Caco-2 (cell line): Measurements from ENCODE around the gene BNIP5. TPM values are rescaled to one million over a fixed set of nuclear protein-coding genes. Genes with fewer than 3 reads are reported as not detected.
A peak's percentile ranks its signal among the peaks of the same experiment; 100 is the strongest.

ENCODE experiments used
- BruUV-seq: library from RNA; stranded (reverse); fragments of 400-500 nt; replicated peaks from 2 replicates; lab custom pipeline; 2021; lab: Mats Ljungman, UMichigan
- CTCF ChIA-PET: fragments of 300-600 bp; sonication (Branson Sonifier 250); formaldehyde crosslinking; loops from one replicate; lab custom pipeline; 2022; ENCODE audit warnings: antibody characterized with exemption; lab: Charles Lee
- POLR2A ChIA-PET: fragments of 300-600 bp; sonication (Branson Sonifier 250); formaldehyde crosslinking; loops from one replicate; lab custom pipeline; 2022; ENCODE audit warnings: antibody characterized with exemption; lab: Charles Lee
- DNase-seq, 2 experiments: peaks; one replicate each; pipeline versions ENCODE4 v3.0.0 to v3.0.0-alpha.2; 2020 to 2022
- H3K27me3 ChIP-seq: replicated peaks from 2 replicates; pipeline ENCODE4 v1.6.0; 2011; ENCODE audit warnings: low read length; ENCODE audit not compliant: control insufficient read depth, insufficient read depth
- H3K36me3 ChIP-seq: 2 replicates; pipeline ENCODE4 v1.5.1; 2011; ENCODE audit warnings: low read length; ENCODE audit not compliant: control insufficient read depth, insufficient read depth
- H3K4me1 ChIP-seq: fragments of 250-450 bp; sonication (Bioruptor Pico); 2 replicates; pipeline ENCODE4 v1.5.1; 2020; ENCODE audit warnings: mild to moderate bottlenecking
- H3K4me3 ChIP-seq: 2 replicates; pipeline ENCODE4 v1.5.1; 2011; ENCODE audit warnings: low read depth, mild to moderate bottlenecking, control low read depth, low read length
- H3K9me3 ChIP-seq: fragments of 250-450 bp; sonication (Bioruptor Pico); 2 replicates; pipeline ENCODE4 v1.5.1; 2020; ENCODE audit warnings: mild to moderate bottlenecking, moderate library complexity
- H3K27ac Mint-ChIP-seq: one replicate; pipeline ENCODE4 v1.8.0; 2022; ENCODE audit warnings: mixed read lengths; ENCODE audit not compliant: unreplicated experiment
- H3K27me3 Mint-ChIP-seq: one replicate; pipeline ENCODE4 v1.8.0; 2022; ENCODE audit warnings: mixed read lengths; ENCODE audit not compliant: insufficient read depth, unreplicated experiment
- H3K36me3 Mint-ChIP-seq: one replicate; pipeline ENCODE4 v1.8.0; 2022; ENCODE audit warnings: mild to moderate bottlenecking, mixed read lengths; ENCODE audit not compliant: insufficient read depth, unreplicated experiment
- H3K4me1 Mint-ChIP-seq: one replicate; pipeline ENCODE4 v1.8.0; 2022; ENCODE audit warnings: low read depth, mixed read lengths; ENCODE audit not compliant: unreplicated experiment
- H3K4me3 Mint-ChIP-seq: one replicate; pipeline ENCODE4 v1.8.0; 2022; ENCODE audit warnings: mild to moderate bottlenecking, moderate library complexity, mixed read lengths; ENCODE audit not compliant: unreplicated experiment
- H3K9me3 Mint-ChIP-seq: one replicate; pipeline ENCODE4 v1.8.0; 2022; ENCODE audit warnings: mixed read lengths; ENCODE audit not compliant: unreplicated experiment
- intact Hi-C: fragments of 100-400 bp; cut with micrococcal nuclease; formaldehyde crosslinking; loops from one replicate; pipeline ENCODE4 v1.10.0; 2022; ENCODE audit not compliant: unreplicated experiment
- total RNA-seq: library from RNA; stranded (reverse); gene quantifications from 2 replicates; pipeline ENCODE4 v1.2.3, GENCODE V29; 2022
- TF ChIP-seq, protein P1 (sequence below), 2 experiments: fragments of 200-600 bp in 1 of 2; IDR thresholded peaks; 1 replicate in 1 of 2; 2 replicates in 1 of 2; pipeline versions ENCODE4 v1.5.1 to v1.8.0; 2011 to 2022; ENCODE audit warnings: antibody characterized with exemption in 1 of 2, control low read depth in 1 of 2, inconsistent platforms in 1 of 2, low read depth in 1 of 2, low read length in 1 of 2, mild to moderate bottlenecking in 1 of 2, moderate library complexity in 1 of 2; ENCODE audit not compliant: insufficient read depth in 1 of 2, severe bottlenecking in 1 of 2, unreplicated experiment in 1 of 2

Gene BNIP5
- total RNA-seq, 1 experiment from 2014 or later = 0.50 TPM

DNA sequence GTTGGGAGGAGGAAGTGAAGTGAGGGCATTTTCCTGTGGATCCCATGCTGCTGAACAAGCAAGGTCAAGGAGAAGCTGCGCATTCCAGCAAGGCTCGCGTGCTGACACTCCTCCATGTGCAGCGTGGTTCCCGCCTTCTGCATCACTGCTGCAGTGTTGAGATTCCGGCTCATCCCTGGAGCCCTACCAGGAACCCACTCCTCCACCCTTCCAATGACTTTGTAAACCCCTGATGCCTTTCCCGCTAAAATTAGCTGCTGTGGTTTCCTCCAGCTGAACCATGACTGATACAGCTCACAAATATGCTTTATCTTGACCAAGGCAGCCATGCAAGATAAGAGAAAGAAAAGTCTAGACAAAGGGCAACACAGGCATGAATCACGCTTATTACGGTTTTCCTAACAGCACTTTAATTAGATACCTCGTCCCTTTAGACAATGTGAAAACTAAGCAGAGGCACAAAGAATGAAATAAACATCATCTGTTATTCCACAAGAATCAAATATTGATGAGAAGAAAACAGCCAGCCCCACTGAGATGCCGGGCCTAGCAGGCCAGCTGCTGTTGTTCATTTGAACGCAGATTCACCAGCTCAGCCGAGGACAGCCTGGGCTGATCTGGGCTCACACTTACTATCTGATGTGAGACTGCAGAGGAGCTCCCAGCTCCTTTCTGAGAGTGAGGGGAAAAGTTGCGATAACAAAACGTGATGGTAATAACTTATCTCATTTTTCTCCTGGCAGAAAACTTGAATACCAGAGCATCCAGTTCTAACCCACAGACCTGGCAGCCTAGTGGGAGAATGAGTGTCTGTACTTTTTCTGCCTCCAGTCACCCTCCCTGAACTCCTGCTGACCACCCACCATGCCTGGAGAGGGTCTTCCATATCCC lies 14.2 kb upstream of the BNIP5 start:
- Mint-ChIP-seq H3K9me3 (no peaks in the 10 kb centered on the region), H3K4me1 (peaks cover 19% of the 10 kb centered on the region), H3K36me3 (no peaks in the 10 kb centered on the region), H3K27ac (no peak overlapping the region), H3K27me3 (no peaks in the 10 kb centered on the region), H3K4me3 (no peak overlapping the region)
- H3K27me3 ChIP-seq = no peaks in the 10 kb centered on the region
- no peak overlapping the region for H3K4me3 ChIP-seq
- no peaks in the 10 kb centered on the region for H3K36me3 ChIP-seq
- no TSS peak for BruUV-seq
- ChIA-PET CTCF (interaction anchor here (0.8 to 1.8 kb wide), 3 partner anchors 10 to 49 kb away, joined by 4 to 14 read pairs (median 6); no protein-coding TSS in a partner anchor), POLR2A (interaction anchor here (1.3 kb wide), 1 partner anchor 16 kb away, joined by 3 read pairs; no protein-coding TSS in a partner anchor)
- DNase-seq = peak in 1 of 2 experiments; percentile 12
- H3K9me3 ChIP-seq = no peaks in the 10 kb centered on the region; the same call in 1 of the 2 replicates
- H3K4me1 ChIP-seq = peaks cover 20% of the 10 kb centered on the region
- intact Hi-C loops = no loop called here
- TF ChIP-seq, protein P1, sequence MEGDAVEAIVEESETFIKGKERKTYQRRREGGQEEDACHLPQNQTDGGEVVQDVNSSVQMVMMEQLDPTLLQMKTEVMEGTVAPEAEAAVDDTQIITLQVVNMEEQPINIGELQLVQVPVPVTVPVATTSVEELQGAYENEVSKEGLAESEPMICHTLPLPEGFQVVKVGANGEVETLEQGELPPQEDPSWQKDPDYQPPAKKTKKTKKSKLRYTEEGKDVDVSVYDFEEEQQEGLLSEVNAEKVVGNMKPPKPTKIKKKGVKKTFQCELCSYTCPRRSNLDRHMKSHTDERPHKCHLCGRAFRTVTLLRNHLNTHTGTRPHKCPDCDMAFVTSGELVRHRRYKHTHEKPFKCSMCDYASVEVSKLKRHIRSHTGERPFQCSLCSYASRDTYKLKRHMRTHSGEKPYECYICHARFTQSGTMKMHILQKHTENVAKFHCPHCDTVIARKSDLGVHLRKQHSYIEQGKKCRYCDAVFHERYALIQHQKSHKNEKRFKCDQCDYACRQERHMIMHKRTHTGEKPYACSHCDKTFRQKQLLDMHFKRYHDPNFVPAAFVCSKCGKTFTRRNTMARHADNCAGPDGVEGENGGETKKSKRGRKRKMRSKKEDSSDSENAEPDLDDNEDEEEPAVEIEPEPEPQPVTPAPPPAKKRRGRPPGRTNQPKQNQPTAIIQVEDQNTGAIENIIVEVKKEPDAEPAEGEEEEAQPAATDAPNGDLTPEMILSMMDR (IDR thresholded peaks at IDR 0.05; ENCODE audit: insufficient read depth in 1 of 2, low read depth in 1 of 2, low read length in 1 of 2, severe bottlenecking in 1 of 2, unreplicated experiment in 1 of 2) = no peak

DNA sequence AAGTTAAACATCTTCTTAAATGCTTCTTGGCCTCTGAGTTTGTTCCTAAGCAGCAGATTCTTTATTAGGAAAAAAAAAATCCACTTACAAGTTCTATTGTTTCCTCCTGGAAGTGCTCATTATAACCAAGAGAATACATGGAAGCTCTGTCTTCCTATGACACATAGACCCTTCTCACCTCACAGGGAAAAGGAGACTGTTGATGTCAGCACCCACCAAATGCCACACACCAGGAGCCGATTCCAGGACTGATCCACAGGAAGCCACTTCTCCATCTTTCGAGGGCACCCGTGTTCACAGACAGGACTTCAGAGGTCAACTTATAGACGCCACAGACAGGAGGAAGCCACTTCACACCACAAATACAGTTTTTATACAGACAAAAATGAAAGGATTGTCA lies 13.4 kb upstream of the BNIP5 start:
- Histone ChIP-seq H3K27me3 (no peaks in the 10 kb centered on the region), H3K4me1 (peaks cover 20% of the 10 kb centered on the region), H3K4me3 (no peak overlapping the region), H3K9me3 (no peaks in the 10 kb centered on the region; the same call in 1 of the 2 replicates), H3K36me3 (no peaks in the 10 kb centered on the region)
- H3K27ac Mint-ChIP-seq = no peak overlapping the region
- CTCF ChIA-PET = interaction anchor here (0.8 to 1.8 kb wide), 2 partner anchors 9 to 48 kb away, joined by 4 to 14 read pairs; no protein-coding TSS in a partner anchor
- no peaks in the 10 kb centered on the region for H3K36me3 Mint-ChIP-seq
- DNase-seq = no peak
- H3K27me3 Mint-ChIP-seq = no peaks in the 10 kb centered on the region
- H3K4me3 Mint-ChIP-seq = no peak overlapping the region
- peaks cover 19% of the 10 kb centered on the region for H3K4me1 Mint-ChIP-seq
- TF ChIP-seq, protein P1 (IDR thresholded peaks at IDR 0.05; ENCODE audit: insufficient read depth in 1 of 2, low read depth in 1 of 2, low read length in 1 of 2, severe bottlenecking in 1 of 2, unreplicated experiment in 1 of 2) = no peak
- POLR2A ChIA-PET = interaction anchor here (1.3 kb wide), 1 partner anchor 15 kb away, joined by 3 read pairs; no protein-coding TSS in a partner anchor
- intact Hi-C loops = no loop called here
- BruUV-seq = no TSS peak
- no peaks in the 10 kb centered on the region for H3K9me3 Mint-ChIP-seq

DNA sequence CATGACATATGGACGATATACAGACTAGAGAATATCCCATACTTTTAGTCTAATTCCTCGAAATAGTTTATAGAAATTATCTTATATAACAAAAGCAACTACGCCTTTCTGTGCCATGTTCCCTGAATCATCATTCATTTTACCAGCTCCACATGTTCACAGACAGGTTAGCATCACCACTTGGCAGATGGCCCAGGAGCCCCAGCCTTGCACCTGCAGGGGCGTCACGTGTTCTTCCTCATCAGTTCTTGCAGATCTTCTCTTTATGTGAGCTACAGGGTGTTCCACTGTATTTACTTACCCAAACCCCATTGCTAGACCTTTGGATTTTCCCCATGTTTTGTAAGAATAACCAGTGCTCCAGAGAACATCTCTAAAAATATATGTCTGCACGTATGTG lies 12.6 kb upstream of the BNIP5 start:
- TF ChIP-seq, protein P1 (IDR thresholded peaks at IDR 0.05; ENCODE audit: insufficient read depth in 1 of 2, low read depth in 1 of 2, low read length in 1 of 2, severe bottlenecking in 1 of 2, unreplicated experiment in 1 of 2) = no peak
- Mint-ChIP-seq H3K9me3 (no peaks in the 10 kb centered on the region), H3K27ac (no peak overlapping the region), H3K36me3 (no peaks in the 10 kb centered on the region), H3K4me3 (no peak overlapping the region), H3K4me1 (peaks cover 19% of the 10 kb centered on the region), H3K27me3 (no peaks in the 10 kb centered on the region)
- no peak overlapping the region for H3K4me3 ChIP-seq
- intact Hi-C loops = no loop called here
- H3K36me3 ChIP-seq = no peaks in the 10 kb centered on the region
- POLR2A ChIA-PET = no interaction called here
- H3K4me1 ChIP-seq = peaks cover 20% of the 10 kb centered on the region
- CTCF ChIA-PET = no interaction called here
- DNase-seq = no peak
- H3K9me3 ChIP-seq = no peaks in the 10 kb centered on the region; the same call in 1 of the 2 replicates
- H3K27me3 ChIP-seq = no peaks in the 10 kb centered on the region
- BruUV-seq = no TSS peak
